Stimulated activated CD4-positive, alpha-beta T cell treated with anti-CD3 and anti-CD28 coated beads, Interleukin-1b, Interleukin-23, amount 100 ng/mL, for 48 hours (primary cell): Measurements from ENCODE around the gene ADAMTSL3.

Experiments used
- DNase-seq: peaks from one replicate; pipeline ENCODE4 v3.0.0-alpha.2; 2020

ADAMTSL3 gene

DNA sequence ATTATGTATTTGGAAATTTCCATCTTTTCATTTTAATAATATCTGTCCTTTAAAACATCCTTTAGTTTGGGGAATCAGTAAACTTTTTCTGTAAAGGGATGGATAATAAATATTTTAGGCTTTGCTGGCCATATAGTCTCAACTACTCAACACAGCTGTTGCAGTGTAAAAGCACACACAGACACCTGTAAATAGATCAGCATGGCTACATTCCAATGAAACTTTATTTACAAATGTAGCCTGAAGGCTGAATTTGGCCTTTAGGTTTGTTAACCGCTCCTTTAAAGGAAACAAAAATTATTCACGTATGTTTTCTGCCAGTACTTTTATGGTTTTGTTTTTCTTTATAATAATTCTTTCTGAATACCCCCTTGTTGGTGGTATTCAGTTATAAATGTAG is 184.8 kb downstream of the ADAMTSL3 start:
- no peak for DNase-seq

DNA sequence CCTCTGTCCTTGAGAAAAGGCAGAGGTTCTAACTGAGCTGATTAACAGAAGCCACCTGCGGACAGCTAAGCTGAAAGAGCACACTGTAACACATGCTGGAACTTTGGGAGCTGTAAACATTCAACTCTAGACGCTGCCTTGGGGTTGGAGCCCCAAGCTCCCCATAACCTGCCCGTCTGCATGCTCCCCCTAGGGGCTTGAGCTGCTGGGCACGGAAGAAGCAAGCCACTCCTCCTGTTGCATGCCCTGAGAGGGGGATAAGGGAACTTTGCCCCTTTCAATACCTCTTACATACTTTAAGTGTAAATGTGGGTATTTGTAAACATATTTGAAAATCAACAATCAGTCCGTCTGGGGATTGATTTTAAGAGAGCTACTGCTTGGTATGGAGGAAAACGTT is 188.4 kb downstream of the ADAMTSL3 start:
- no peak for DNase-seq

DNA sequence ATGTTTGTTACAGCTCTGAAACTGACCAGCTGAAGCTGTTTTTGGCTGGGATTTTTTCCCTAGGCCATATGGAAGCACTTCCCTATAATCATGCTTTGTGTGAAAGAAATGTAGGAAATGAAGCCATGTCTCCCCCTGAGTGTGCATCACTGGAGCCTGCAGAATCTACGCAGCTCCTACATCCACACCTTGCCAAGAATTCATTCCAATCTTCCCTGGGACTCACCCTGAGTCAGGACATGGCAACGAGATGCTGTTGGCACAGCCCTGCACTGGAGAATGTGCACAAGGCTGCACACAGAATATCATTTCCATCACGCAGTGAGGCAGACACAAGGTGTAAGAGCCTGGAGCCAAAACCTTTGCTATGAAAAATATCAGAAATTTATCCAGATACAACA is 189.5 kb downstream of the ADAMTSL3 start:
- DNase-seq, result no peak

DNA sequence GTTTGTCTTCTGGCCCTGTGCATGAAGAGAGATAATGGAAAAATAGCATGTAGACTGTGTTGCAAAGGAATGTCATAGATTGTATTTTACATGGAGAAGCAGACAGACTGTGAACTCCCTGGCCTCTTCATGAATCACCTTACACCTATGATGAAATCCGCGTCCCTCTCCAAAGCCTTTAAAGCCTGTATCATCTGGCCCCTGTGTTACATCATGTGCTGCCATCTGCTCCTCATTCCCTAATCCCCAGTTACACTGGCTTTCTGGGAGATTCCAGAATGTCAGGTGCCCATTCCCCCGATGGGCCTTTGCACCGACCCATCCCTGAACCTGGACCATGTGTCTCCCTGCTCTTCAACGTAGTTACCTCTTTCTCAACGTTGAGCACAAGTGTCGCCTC is 190.8 kb downstream of the ADAMTSL3 start:
- DNase-seq, result no peak

DNA sequence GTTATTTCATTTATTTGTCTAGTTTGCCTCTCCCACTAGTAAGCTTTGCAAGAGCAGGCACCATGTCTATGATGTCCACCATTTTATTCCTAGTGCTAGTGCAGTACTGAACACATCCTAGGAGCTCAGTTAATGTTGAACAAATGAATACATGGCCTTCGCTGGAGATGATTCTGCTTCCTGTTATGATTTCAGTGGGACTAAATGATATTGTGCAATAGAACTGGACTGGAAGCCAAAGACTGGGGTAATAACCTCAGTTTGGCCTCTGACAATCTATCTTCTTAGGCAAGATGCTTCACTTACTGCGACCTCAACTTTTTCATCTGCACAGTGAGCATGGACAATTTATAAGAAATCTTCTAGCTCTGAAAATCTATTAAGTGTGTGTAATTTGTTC is 191.3 kb downstream of the ADAMTSL3 start:
- no peak for DNase-seq

DNA sequence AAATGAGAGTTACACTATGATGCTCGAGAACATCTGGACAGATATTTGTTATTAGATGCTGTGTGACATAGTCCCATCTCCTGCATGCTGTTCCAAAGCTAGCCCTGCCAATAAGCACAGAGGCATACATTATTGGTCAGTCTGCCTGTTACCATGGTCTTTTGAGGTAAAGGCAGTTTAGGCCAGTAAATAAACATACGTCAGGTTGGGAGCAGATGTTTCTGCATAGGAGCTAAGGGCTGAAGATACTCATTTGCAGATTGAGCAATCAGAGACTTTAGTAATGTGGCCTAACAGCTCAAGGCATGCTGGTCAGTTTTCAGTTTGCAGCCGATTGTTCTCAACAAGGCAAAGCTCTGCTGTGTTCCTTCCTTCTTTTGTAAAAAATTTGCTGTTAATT is 192.9 kb downstream of the ADAMTSL3 start:
- DNase-seq, result no peak

DNA sequence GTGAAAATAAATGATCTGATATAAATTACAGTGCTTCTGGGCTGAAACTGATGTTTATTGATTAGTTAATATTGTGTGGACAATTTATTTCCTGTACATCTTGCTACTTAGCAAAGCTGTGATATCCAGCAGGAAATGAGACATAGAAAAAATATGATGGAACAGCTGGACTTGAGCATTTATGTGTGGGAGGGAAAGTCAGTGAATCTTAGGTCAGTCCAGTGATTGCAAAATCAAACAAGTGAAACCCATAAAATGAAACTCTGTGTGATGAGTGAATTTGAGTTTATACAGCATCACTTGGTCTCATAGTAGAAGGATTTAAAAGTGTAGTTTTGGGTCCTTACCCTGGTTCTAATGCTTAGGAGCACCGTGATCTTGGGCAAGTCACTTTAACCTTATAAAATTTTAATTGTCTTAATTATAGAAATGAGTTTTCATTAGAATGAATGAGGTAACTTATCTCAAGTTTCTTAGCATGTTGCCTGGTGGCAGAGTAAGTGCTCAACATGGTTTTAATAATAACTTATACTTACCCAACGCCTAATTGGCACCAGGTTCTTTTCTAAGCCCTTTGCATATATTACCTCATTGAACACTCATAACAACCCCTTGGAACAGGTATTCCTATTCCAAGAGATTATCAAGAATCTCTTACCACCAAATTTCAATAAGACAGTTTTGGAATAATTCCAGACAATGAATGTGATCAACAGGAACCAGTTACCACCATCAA is 194.6 kb downstream of the ADAMTSL3 start:
- DNase-seq, result no peak

DNA sequence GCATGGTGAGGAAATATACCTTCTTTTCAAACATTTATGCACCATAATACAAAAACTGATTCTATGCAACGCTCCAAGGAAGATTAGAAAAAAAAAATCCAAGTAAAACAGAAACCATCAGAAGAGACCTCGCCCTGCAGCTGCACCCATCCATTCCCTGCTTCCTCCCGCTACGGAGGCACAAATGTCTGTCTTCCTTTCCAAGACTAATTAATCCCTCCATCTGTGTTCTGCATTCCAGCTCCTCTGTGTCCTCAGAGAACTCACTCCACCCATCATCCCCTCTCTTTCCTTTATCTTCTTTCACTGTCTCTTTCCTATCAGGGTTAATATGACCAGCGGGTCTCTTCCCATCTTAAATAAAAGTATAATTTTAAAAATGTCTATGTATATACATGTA is 196.1 kb downstream of the ADAMTSL3 start:
- no peak for DNase-seq

DNA sequence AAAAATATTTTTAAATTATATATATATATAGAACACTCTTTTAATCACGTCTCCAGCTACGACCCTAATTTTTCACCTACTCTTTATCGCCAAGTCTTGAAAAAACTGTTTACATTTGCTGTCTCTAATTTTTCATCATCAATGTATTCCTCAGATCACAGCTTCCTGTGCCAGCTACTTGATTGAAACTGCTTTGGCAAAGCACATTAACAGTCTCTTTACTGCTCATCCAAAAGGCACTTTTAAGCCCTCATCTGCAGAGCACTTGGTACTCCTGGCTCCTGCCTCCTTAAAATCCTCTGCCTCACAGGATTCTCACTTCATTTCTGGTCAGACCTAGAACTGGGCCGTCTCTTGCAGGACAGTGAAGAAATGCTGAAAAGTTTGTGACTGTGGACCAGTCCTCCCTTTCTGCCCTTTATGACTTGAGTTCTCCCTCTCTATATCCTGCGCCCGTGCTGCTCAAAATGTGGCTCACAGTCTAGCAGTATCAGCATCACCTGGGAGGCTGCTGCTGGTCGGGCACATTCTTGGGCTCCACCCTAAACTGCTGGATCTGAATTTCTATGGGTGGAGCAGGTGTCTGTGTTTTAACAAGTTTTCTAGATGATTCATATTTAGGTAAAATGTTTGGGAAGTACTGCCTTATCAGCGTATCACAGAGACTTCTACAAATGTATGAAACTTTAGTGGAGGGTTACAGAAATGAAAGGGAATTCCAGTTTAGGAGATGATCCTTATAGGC is 196.8 kb downstream of the ADAMTSL3 start:
- no peak for DNase-seq

DNA sequence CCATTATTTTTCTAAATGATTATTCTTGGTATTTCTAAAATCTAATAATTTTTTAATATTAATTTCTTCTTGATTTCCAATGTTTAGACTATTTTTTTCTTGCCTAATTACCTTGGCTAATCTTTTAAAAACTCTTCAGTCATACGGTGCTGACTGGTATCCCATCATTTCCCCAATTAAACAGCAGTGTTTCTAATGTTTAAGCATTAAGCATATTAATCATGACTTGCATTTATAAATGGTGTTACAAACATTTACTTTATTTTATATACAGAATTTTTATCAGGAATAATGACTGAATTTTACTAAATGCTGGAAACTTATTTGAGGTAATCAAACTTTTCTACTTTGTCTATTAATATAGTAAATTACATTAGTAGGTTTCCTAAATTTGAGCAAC is 199.3 kb downstream of the ADAMTSL3 start:
- DNase-seq, result no peak

DNA sequence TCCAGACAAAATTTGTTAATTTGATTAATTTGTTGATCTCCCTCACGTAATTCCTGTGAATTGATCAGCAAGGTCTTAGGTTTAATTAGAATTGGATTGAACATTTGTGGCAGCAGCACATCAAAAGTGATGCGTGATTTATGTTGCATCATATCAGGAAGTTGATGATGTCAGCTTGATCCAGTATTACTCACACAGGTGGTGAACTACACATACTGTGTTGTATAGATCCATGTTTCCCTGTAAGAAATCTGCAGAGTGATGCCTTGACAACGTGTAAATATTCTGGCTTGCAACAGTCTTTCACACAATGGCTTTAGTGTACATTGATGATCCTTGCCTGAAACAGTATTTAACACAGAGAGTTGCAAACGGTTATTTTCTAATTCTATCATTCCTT is 200.4 kb downstream of the ADAMTSL3 start:
- DNase-seq, result no peak

DNA sequence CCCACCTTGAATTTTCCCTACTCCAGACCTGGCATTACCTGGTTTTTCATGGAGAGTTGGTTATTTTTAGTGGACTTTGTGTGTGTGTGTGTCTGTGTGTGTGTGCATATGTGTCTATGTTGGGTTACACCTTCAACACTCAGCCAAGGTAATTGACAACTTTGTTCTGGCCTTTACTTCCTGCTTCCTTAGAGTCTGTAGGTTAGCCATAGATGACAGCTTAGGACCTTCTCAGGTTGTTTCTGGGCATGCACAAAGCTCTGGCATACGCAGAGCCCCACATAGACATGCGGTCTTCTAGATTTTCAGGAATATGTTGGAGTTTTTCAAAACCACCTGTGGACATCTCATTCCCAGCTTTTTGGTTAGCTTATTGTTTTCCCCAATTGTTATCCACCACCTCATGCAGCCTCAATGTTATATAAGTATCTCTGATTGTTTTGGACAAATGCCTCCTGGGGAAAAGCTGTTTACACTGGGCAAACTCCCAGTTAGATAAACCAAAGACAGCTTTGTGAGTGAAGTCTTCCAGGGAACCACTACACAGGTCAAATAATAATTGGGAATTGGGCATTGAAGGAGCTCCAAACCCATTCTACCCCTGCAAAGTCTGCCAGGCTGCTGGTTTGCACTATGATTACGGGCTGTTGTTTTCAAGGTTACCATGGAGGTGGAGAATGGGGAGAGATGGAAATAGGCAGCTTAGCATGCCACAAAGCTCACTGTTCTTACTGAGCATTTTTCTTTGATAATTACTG is 201.2 kb downstream of the ADAMTSL3 start:
- DNase-seq, result no peak

DNA sequence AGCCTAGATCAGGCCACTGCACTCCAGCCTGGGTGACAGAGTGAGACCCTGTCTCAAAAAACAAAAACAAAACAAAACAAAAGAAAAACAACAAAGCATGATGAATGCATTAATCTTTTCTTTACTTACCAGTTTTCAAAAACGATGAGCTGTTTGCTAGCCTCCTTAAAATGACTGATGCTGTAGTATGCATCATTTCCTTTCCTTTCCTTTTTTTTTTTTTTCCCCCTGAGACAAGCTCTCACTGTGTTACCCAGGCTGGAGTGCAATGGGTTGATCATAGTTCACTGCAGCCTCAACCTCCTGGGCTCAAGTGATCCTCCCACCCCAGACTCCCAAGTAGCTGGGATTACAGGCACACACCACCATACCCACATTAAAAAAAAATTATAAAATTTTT is 202.0 kb downstream of the ADAMTSL3 start:
- no peak for DNase-seq

DNA sequence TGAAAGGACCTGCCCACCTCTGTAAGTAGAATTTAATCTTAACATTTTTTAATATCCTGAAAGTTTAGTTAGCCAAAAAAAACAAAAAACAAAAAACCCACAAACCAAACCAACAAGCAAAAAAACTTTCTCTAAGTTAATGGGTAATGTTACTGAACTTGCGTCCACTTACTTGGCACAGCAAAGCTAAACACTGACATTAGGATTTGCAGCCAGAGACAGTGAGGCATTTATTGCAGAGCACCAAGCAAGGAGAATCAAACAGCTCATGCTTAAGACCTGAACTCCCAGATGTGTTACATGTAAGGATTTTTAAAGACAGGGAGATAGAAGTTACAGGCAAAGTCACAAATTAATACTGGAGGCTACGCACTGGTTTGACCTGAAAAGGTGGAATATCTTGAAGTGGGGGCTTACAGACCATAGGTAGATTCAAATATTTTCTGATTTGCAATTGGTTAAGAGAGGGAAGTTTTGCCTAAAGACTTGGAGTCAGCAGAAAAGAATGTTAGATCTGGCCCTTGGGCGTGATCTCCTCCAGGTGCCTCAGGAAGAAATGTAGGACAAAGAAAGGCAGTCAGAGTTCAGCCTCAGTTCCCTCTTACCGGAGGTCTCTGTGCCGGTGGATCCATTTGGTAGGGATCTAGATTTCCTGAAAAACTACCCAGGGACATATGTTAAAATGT is 205.0 kb downstream of the ADAMTSL3 start:
- no peak for DNase-seq

DNA sequence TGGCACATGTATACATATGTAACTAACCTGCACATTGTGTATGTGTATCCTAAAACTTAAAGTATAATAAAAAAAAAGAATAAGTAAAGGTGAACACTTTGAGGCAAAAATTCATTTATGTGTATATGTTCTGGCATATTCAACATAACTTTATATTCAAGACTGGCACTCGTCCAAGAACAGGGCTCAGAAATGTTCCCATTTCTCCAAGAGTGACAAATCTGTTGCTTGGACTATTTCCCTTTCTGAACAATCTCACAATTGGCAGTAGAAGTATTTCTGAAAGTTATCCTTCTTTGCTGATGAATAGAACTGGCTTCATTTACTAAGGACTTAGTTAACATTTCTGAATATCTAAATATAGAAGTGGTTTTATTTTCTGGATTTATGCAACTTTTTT is 212.8 kb downstream of the ADAMTSL3 start:
- DNase-seq, result no peak

DNA sequence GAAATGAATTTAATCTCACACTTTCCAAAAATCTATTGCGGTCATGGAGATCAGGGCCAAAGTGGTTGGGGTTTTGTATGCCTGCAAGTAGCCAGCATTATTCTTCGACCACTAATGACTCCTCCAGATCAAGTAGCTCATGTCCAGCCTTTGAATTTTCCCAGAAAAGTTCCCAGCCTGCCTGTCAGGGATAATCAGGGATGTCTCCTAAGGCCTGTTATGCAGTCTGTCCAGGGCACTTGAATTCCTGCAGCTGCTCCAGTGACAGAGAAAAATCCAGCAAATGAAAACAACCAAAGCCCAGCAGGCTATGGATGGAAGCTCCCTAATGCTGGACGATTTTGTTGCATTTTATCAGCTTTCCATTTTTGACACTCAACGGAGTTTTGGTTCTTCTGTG is 215.4 kb downstream of the ADAMTSL3 start:
- DNase-seq, result no peak

DNA sequence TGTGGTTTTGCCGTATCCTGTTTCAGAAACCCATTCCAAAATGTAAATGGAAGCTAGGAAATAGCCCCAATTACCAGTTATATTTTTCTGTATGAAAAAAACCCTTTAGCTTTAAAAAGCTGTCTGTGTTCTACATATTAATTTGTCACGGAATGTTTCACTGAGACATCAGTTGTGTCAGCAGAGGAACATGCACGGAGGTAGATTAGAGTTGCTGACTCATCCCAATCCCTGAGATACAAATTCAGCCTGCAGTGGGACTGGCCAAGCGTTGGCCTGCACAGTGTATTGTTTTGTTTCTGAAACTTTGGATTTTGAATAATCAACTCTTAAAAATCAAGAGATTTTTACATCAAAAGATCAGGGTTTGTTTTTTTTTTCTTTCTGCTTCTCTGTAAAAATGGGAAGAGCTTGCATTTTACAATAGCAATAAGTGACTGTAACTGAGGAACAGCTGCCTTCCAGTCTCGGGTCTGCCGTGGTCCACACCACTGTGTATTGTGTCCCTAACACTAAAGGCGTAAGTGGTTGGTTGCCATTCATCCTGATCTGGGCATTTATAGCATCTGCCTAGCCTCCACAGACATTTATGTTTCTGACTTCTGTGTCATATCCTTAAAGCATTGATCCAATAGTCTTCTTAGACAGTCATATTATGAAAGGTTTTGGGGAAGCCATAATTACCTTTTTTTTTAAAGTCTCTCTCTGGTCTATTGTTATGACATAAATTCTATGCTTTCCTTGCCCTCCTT is 218.1 kb downstream of the ADAMTSL3 start:
- DNase-seq, result no peak

DNA sequence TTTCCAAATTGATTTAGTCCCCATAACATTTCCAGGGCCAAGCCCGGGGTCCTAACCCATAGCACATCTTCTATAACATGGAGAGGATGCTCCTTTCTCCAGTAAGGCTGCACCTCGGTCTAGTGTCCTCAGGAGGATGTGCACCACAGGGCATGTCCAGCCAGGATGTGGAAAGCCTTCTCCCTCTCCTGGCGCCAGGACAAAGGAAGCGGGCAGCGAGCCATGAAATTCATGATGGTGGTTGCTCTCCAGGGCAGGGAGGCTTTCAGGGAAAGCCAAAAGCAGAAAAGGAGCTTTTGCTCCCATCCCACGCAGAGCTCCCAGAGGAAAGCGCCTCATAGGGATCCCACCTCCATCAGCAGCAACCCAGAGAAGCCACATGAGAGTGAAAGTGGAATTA is 220.0 kb downstream of the ADAMTSL3 start:
- no peak for DNase-seq

DNA sequence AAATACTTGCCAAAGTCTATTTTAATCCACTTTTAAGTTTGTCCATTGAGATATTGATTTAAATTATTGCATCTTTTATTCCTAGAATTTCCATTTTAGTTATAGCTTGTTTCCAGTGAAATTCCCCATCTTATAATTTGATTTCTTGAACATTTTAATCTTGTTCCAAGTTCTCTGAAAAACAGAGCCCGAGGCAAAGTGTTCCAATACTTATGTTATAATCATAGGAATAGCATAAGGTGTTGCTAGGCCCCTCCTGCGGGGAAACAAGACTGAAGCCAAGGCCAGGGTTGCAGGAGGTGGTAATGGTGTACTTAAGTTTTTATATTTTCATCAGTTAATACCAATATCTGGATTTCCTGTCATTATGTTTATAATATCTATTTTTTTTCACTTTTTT is 226.6 kb downstream of the ADAMTSL3 start:
- no peak for DNase-seq

DNA sequence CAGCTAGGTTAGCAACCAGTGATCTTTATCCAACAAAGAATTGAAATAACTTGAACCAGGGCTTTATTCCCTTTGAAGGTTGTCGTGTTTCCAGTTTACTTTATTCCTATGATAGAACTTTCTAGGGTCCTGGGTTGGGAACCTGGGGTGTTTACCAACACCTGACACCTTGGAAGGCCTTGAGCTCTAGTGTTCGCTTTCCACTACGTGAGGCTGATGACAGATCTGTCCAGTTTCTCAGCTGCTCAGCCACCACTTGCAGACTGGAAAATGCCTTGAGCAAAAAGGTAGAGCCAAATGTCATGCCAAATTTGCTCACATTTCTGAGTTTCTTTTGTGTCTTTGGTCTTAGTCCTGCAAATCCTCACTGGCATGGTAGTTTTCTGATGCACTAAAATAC is 227.2 kb downstream of the ADAMTSL3 start:
- no peak for DNase-seq

DNA sequence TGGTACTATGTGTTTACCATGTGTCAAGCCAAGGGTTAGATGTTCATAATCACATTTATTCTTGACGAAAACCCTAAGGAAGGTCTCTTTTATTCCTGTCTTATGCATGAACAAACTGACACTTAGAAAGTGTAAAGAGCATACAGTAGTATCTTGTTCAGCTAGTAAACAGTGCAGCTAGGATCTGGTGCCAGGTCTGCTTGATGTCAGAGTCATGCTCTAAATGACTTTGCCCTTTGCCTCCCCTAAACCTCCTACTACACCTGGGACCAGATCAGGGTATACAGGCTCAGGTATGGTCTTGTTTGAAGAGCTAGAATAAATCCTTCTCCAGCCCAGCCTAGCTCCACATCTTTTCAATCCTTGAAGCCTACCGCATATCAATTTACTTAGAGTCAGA is 232.4 kb downstream of the ADAMTSL3 start:
- no peak for DNase-seq

DNA sequence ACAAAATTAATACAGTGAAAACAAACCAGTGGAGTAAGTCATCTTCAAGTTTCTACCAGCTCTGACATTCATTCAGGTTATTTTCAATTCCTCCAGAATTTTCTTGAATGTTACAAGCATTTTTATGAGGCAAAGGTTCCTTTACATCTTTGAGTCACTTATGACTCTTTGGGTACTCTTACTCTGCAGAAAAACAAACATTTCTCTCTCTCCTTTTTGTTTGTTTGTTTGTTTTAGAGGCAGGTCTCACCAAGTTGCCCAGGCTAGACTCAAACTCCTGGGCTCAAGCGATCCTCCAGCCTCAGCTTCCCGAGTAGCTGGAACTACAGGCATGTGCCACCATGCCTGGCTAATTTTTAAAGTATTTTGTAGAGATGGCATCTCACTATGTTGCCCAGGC is 233.5 kb downstream of the ADAMTSL3 start:
- DNase-seq, result no peak

DNA sequence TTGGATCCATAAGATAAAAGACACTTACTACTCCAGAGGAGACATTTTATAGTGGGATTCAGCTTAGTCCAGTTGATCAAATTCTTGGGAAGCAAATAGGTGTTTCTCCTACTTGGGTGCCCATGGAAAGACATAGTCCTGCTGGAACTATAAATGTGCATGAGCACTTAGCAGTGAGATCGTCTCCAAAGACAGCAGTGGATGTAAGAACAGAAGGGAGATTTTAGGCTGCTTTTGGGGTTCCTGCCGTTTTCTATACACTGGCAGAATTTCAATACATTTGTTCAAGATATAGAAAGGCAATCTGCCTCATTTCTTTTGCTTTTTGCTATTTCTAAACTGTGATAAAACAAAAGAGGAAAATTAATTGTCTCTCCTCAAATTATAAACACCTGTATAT is 234.0 kb downstream of the ADAMTSL3 start:
- DNase-seq, result no peak
